Heart left ventricle (tissue), 16 donors: ENCODE data around the gene SGSM2. TPM values are rescaled to one million over a fixed set of nuclear protein-coding genes. Genes with fewer than 3 reads are reported as not detected.
A peak's percentile ranks its signal among the peaks of the same experiment; 100 is the strongest.

Source experiments
- ATAC-seq, 4 donors: fragments of 200-7000 bp; cut with Tn5 transposase; one replicate each; pipeline ENCODE4 v1.9.1; 2020 to 2022; ENCODE audit warnings: moderate library complexity in 4 of 4, mild to moderate bottlenecking in 3 of 4, moderate number of reproducible peaks in 1 of 4
- DNase-seq, 5 donors: peaks; one replicate each; pipeline ENCODE4 v3.0.0-alpha.2; 2020
- H3K27ac ChIP-seq, 12 donors: fragments of 200-600 bp; sonication (generic) in 4 of 12; one replicate each; pipeline versions ENCODE4 v1.5.0 to v1.8.0; 2016 to 2022; ENCODE audit warnings: mild to moderate bottlenecking in 2 of 12
- H3K27me3 ChIP-seq, 9 donors: fragments of 200-600 bp; sonication (generic) in 2 of 9; one replicate each; pipeline versions ENCODE4 v1.5.1 to v1.8.0; 2016 to 2022; ENCODE audit warnings: mild to moderate bottlenecking in 3 of 9
- H3K36me3 ChIP-seq, 9 donors: fragments of 200-600 bp; sonication (generic) in 2 of 9; one replicate each; pipeline versions ENCODE4 v1.5.0 to v1.8.0; 2018 to 2022; ENCODE audit warnings: mild to moderate bottlenecking in 2 of 9
- H3K4me1 ChIP-seq, 12 donors: fragments of 200-600 bp; sonication (generic) in 4 of 12; one replicate each; pipeline versions ENCODE4 v1.5.0 to v1.8.0; 2016 to 2022; ENCODE audit warnings: mild to moderate bottlenecking in 3 of 12
- H3K4me3 ChIP-seq, 12 donors: fragments of 200-600 bp; sonication (generic) in 4 of 12; one replicate each; pipeline versions ENCODE4 v1.5.0 to v1.8.0; 2017 to 2022; ENCODE audit warnings: mild to moderate bottlenecking in 9 of 12, moderate library complexity in 4 of 12
- H3K9me3 ChIP-seq, 12 donors: fragments of 200-600 bp; sonication (generic) in 4 of 12; one replicate each; pipeline versions ENCODE4 v1.5.0 to v1.8.0; 2016 to 2022; ENCODE audit warnings: mild to moderate bottlenecking in 1 of 12
- CTCF ChIP-seq, 12 donors: fragments of 200-600 bp; sonication (generic) in 4 of 12; IDR thresholded peaks; one replicate each; pipeline versions ENCODE4 v1.5.0 to v1.8.0; 2018 to 2022; ENCODE audit warnings: antibody characterized with exemption in 12 of 12, mild to moderate bottlenecking in 5 of 12
- POLR2A ChIP-seq, 2 donors: fragments of 450-650 bp; IDR thresholded peaks; one replicate each; pipeline ENCODE4 v1.6.1; 2017; ENCODE audit warnings: antibody characterized with exemption in 2 of 2, mild to moderate bottlenecking in 2 of 2, moderate library complexity in 2 of 2
- WGBS, 4 donors: extraction: QIAGEN DNeasy Blood & Tissue Kit in 2 of 4; methylation state at CpG; one replicate each; pipeline versions ENCODE4 v1.1.5 to v1.1.7; 2013 to 2018; 5-methylcytosine and 5-hydroxymethylcytosine counted together
- intact Hi-C, 10 donors: fragments of 100-400 bp; cut with DNase I; formaldehyde crosslinking; loops; one replicate each; pipeline versions ENCODE4 v1.11.1 to v1.14.2; 2022
- polyA plus RNA-seq, 2 donors: library from polyadenylated mRNA; stranded (reverse); fragments of 200-250 nt; gene quantifications; one replicate each; pipeline ENCODE4 v1.2.3, GENCODE V29; 2013
- total RNA-seq, 9 donors: library from RNA; depleted of rRNA in 2 of 9; stranded (reverse); fragments of >200 nt in 2 of 9; fragmentation: NEBNext Ultra II Directional in 3 of 9; extraction: Animal tissue kit (Norgen Biotek cat#: 25700) in 3 of 9; gene quantifications; one replicate each; pipeline versions ENCODE4 v1.1.0 to v1.2.4, GENCODE V29; 2016 to 2023
- donor health status: ischemic (EF 13 %, LVEDD 7.1; RV severe dilation, severe dysfunction).
- donor health status: healthy with polysubstance abuse.
- donor health status: DM: no; HTN: yes; CAD: no.
- donor health status: DM: no; HTN: no; CAD: no.
- donor health status: ischemic (EF 25% LVEDD 6.9; RV normal size, moderate dysfunction).
- donor health status: ischemic (EF 25% LVEDD 5.7; RV mildly dilated, moderate dysfunction).
- donor health status: healthy.
- donor health status: DM: yes; HTN: yes; CAD: no.
- donor health status: ischemic (EF 35%, LVEDD 5.7; RV mildly dilated, moderate dysfunction).
- donor health status: nonischemic (EF 11% LVEDD 7.7; RV severe dilation, severe dysfunction).
- donor health status: DM: yes; HTN: yes; CAD: no.
- donor health status: PGD.
- donor health status: ischemic (EF 29% LVEDD 5.4; RV normal size, mild dysfunction).
- donor health status: nonischemic (EF 23%, LVEDD 6.1; RV moderate dilation, normal function).

Gene SGSM2
- total and polyA plus RNA-seq, 11 donors = 17.0 to 35.1 (median 22.3) TPM

GRCh38 chr17:2386400-2387085, 49.2 kb downstream of the SGSM2 start:
- WGBS, 4 donors = 83 to 86% (median 85%) methylated on average over 20 to 22 of the region's 22 CpGs
- intact Hi-C loops = loop anchor here in 2 of 10 donors (2.0 to 10.0 kb wide), 2 partner anchors 24 to 298 kb away; no protein-coding TSS in a partner anchor
- ATAC-seq (no peak), DNase-seq (peak in 1 of 5 donors; percentile 49)
- TF ChIP-seq POLR2A (IDR thresholded peaks at IDR 0.05) (no peak), CTCF (IDR thresholded peaks at IDR 0.05) (no peak)
- Histone ChIP-seq H3K27ac (no peak overlapping the region), H3K4me1 (peaks cover 0 to 53% (median 26%) of the 10 kb centered on the region in 12 donors), H3K27me3 (no peaks in the 10 kb centered on the region), H3K4me3 (no peak overlapping the region), H3K9me3 (no peaks in the 10 kb centered on the region), H3K36me3 (peaks cover 2 to 38% (median 31%) of the 10 kb centered on the region in 9 donors)

- peaks cover 2 to 36% (median 29%) of the 10 kb centered on the region in 9 donors for H3K36me3 ChIP-seq
- 90 to 93% (median 92%) methylated on average over 41 of the region's 41 CpGs for WGBS, 4 donors
- TF ChIP-seq POLR2A (IDR thresholded peaks at IDR 0.05) (no peak), CTCF (IDR thresholded peaks at IDR 0.05) (no peak)
- intact Hi-C loops = loop anchor here in 2 of 10 donors (2.0 to 10.0 kb wide), 2 partner anchors 23 to 297 kb away; no protein-coding TSS in a partner anchor
- no peak overlapping the region for H3K27ac ChIP-seq
- H3K4me3 ChIP-seq = no peak overlapping the region
- H3K9me3 ChIP-seq = no peaks in the 10 kb centered on the region
- no peaks in the 10 kb centered on the region for H3K27me3 ChIP-seq
- ATAC-seq (no peak), DNase-seq (peak in 1 of 5 donors; percentile 58)
- H3K4me1 ChIP-seq = peaks cover 5 to 59% (median 33%) of the 10 kb centered on the region in 12 donors
Observed at GRCh38 chr17:2387086-2388019, 50.1 kb downstream of the SGSM2 start.

DNA sequence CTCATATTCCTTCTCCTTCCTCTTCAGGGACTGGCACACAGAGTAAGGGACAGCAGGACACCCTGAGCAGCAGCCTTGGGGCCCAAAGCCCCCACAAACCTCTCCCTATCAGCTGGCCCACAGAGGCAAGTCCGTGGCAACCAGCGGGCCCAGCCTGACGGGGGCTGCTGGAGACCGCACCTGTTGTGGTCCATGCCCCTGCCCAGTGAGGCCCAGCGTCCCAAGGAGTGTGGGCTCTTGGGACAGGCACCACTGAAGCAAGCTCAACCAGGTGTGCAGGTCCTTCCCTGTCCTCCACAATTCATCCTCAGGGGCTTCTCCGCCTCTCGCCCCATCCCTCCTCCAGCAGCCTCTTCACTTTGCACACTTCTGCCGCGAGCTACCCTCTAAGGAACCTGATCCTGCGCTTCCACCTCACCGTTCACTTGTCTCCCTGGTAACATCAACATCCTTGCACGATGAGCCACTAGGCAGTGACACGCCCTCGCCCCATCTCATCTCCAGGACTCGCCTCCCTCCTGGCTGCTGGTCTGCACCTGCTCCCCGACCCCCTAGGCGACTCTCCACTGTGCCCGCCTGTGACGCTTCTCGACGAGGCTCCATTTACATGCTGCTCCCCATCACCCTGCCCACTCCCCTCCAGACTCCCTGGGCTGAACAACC, 50.9 kb downstream of the SGSM2 start:
- intact Hi-C loops = loop anchor here in 1 of 10 donors (10.0 kb wide), 1 partner anchor 297 kb away; no protein-coding TSS in a partner anchor
- ATAC-seq (no peak), DNase-seq (peak in 1 of 5 donors; percentile 52)
- 91 to 93% (median 92%) methylated on average over 21 of the region's 21 CpGs for WGBS, 4 donors
- no peak overlapping the region for H3K4me3 ChIP-seq
- H3K27ac ChIP-seq = no peak overlapping the region
- no peak for TF ChIP-seq POLR2A (IDR thresholded peaks at IDR 0.05)
- TF ChIP-seq CTCF (IDR thresholded peaks at IDR 0.05) = no peak
- H3K4me1 ChIP-seq = peaks cover 5 to 51% (median 27%) of the 10 kb centered on the region in 12 donors
- peaks cover 2 to 36% (median 29%) of the 10 kb centered on the region in 9 donors for H3K36me3 ChIP-seq
- H3K9me3 ChIP-seq = no peaks in the 10 kb centered on the region
- H3K27me3 ChIP-seq = no peaks in the 10 kb centered on the region
